GM18508 (cell line): ENCODE results near the gene CYS1.

Experiments
- ATAC-seq: cut with Tn5 transposase; IDR thresholded peaks from one replicate; pipeline ENCODE4 v1.9.1; 2021; ENCODE audit warnings: moderate number of reproducible peaks; ENCODE audit not compliant: insufficient read depth, unreplicated experiment

Gene CYS1

DNA sequence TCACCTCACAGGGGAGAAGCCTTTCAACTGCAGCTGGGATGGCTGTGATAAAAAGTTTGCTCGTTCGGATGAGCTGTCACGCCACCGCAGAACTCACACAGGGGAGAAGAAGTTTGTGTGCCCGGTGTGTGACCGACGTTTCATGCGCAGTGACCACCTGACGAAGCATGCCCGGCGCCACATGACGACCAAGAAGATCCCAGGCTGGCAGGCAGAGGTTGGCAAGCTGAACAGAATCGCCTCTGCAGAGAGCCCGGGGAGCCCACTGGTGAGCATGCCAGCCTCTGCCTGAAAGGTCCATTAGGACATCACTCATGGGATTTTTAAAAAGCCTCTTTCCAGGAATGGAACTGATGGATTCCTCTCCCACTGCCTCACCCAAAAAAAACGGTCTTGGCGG is 28.0 kb downstream of the CYS1 start:
- no peak for ATAC-seq

- ATAC-seq: no peak
These were observed 31.6 kb downstream of the CYS1 start for GRCh38 chr2:10048501-10049171.

DNA sequence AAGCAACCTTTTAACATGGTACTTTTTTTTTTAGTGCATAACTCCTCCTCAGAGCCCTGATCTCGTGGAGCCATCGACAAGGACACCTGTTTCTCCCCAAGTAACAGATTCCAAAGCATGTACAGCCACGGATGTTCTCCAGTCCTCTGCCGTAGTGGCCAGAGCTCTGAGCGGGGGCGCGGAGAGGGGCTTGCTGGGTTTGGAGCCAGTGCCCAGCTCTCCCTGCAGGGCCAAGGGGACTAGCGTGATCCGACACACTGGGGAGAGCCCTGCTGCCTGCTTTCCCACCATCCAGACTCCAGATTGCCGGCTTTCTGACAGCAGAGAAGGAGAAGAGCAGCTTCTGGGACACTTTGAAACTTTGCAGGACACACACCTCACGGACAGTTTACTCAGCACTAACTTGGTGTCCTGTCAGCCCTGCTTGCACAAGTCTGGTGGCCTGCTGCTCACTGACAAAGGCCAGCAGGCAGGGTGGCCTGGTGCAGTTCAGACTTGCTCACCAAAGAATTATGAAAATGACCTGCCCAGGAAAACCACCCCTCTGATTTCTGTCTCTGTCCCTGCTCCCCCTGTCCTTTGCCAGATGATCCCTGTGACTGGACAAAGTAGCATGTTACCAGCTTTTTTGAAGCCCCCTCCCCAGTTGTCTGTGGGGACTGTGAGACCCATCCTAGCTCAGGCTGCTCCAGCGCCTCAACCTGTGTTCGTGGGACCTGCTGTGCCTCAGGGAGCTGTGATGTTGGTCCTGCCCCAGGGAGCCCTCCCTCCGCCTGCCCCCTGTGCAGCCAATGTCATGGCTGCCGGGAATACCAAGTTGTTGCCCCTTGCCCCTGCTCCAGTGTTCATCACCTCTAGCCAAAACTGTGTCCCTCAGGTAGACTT is 32.4 kb downstream of the CYS1 start:
- no peak for ATAC-seq

- ATAC-seq: no peak
These were observed 33.3 kb downstream of the CYS1 start for GRCh38 chr2:10046931-10047330.

GRCh38 chr2:10045561-10046355 is 34.5 kb downstream of the CYS1 start:
- ATAC-seq: no peak

GRCh38 chr2:10043906-10044601 is 36.2 kb downstream of the CYS1 start:
- no peak for ATAC-seq

DNA sequence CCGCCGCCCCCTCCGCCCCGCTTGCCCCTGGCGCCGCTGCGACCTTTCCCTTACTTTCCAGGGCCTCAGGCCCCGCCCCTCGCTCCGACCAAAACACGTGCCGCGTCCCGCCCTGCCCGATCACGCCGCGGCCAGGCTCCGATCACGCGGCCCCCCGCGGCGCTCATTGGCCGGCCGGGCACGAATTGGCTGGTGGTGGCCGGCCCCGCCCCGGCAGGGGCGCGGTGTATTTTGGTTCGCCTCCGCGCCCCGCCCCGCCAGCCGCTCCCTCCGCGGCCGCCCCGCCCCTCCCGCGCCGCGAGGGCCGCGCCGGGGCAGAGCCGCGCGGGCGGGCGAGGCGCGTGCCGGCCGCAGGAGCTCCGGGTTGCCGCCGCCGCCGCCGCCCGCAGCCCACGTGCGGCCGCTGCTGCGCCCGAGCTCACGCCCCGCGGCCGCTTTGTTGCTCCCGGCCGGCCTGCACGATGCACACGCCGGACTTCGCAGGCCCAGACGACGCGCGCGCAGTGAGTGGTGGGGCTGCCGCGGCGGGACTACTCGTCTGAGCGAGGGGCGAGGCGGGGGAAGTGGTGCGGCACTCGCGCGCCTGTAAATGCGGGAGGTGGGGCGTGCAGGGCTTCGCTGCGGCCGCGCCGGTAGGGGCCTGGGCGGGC is 36.8 kb downstream of the CYS1 start, which contains the start of gene KLF11:
TSS of gene KLF11 (plus strand) at position 295 of the 650 bp plus-strand sequence. CDS start at position 462, 167 bp downstream.
- ATAC-seq: no peak

DNA sequence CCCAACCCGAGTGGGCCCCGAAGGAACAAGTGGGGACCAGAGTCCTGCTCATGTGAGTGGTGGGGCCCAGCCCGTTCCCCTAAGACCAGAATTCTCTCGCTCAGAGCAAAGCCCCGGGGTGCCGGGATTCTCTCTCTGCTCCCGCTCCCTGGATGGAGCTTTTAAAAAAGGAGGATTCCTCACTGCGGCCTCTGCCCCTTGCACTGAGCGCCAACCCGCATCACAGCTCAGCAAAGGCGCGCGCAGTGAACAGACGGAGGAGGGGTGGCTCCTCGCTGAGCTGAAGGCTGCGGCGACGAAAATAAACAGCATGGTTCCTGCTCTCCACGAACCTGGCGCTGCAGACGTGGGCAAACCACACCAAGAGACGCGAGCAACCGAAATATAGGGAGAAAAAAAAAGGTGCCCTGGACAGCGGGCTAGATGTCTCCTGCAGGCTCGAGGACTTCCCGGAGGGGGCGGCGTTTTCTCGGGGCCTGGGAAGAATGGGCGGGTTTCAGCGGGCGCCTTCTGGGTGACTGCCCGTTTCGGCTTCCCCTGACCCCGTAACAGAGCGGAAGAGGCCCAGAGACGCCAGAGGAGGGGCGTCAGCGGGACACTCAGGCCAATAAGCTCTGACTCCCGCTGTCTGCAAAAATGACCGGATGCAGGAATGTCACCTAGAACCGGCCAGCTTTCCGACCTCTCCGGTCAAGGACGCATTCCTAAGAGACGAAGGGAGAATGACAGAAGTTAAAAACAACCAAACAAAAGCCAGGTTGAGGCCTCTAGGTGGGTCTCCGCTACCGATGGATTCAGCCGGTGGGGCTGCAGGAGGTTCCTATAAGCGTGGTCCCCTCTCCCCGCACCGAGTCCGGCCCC is 37.7 kb downstream of the CYS1 start:
- no peak for ATAC-seq

DNA sequence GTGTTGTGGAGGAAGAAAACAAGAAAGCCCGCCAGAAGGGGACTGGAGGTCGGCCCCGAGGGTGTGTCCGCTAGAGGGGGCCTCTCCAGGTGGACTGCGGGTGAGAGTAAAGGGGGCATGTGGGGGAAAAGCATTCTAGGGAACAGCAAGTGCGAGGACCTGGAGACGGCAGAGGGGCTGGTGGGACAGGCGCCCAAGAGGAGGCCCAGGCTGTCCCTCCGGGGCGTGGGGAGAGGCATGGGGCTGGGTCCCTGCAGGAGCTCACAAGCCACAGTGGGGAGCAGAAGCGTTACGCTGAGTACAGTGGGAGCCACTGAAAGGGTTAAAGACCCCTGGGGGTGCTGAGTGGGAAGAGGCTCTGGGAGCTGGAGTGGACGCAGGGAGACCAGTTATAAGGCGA is 38.5 kb downstream of the CYS1 start:
- ATAC-seq: no peak

GRCh38 chr2:10039658-10040410 is 40.4 kb downstream of the CYS1 start:
- no peak for ATAC-seq

DNA sequence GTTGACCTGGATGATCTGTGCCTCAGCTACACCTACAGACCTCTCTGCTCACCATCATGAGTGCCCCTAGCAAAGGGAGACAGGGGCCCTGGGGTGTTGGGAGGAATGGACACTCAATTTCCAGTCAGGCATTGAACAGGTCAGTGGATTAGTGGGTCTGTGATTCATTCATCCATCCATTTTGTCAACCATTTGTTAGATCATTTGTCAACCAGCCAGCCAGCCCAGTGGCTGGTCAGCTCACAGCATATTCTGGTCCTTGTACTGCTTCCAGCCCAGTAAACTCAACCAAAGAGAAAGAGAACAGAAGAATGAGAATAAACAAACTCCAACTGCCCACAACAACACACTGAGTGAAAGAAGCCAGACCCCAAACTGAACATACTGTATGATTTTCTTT is 41.5 kb downstream of the CYS1 start:
- no peak for ATAC-seq

DNA sequence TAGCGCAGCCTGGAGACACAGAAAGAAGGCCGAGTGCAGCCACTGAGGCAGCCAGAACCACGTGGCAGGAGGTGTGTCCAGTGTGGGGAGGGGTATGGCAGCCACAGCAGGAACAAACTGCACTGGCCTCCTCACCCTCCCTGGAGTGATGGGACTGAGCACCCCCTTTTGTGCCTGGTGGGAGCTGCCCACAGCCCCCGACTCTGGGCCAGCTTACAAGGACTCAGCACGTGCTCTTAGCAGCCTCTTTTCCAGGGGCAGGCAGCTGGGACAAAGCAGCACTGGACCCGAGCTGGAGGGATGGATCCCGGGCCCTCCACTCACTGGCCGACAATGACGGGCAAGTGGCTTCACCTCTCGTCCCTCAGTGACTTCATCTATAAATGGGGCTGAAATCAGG is 42.1 kb downstream of the CYS1 start:
- no peak for ATAC-seq

DNA sequence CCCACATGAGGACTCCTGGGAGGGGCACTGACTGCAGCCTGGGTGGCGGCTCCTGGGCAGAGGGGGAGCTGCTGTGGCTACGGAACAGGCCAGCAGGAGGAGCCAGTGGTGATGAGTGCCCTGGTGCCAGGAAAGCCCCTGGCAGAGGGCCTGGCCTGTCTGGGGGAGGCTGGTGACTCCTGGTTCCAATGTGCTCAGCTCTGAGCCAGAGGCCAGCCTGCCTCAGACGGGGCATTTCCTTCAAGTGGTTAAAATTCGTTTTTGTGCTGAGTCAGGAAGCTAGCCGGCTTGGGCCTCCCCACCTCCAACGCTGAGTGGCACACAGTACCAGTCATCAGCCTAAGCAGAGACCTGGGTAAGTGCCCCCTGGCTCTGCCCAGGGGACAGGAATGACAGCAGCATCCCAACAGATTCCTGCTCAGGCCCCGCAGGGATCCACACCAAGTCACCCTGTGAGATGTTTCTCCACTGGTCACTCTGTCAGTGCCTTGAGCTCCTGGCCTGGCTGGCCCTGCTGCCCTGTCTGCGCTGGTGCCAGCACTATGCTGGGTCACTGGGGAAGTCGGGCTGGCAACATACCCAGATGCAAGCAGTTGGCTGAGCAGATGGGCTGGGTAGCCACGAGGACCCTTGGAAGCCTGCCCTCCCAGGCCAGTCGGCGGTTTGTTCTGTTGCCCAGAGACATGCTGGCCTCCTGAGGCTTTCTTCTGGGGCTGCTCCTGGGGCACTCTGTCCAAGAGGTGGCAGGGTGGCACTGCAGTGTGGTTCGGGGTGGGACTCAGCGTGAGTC is 43.9 kb downstream of the CYS1 start:
- ATAC-seq: no peak

DNA sequence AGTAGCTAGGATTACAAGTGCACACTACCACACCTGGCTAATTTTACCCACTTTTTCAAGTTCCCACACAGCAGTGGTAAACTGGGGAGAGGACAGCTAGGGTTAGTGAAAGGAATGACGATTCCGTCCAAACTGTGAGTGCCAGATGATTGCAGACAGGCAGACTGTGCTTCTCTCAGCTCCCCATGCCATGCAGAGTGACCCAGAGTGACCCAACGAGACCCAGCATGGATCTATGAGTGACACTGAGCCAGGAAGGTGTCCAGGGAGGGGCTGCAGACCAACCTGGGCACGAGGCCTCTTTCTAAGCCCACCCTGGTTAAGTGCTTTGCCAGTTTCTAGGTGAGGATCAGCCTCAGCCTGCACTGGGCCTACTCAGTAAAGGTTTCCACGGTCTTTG is 44.6 kb downstream of the CYS1 start:
- no peak for ATAC-seq

GRCh38 chr2:10035053-10035422 is 45.2 kb downstream of the CYS1 start:
- ATAC-seq: no peak

- no peak for ATAC-seq
These were observed 45.7 kb downstream of the CYS1 start for GRCh38 chr2:10034333-10035052.
